Activated CD4-positive, alpha-beta T cell treated with anti-CD3 and anti-CD28 coated beads, Interleukin-10, Interleukin-2, amounts not matched to agents 100 ng/mL and 50 ng/mL, durations not matched to agents 16 hours and 8 hours (primary cell): Measurements from ENCODE around the gene LDLRAD4.

Experiments
- DNase-seq: peaks from one replicate; pipeline ENCODE4 v3.0.0-alpha.2; 2020

LDLRAD4 gene

GRCh38 chr18:13625843-13626543 lies 407.4 kb downstream of the LDLRAD4 start:
- DNase-seq, result no peak

GRCh38 chr18:13626544-13626908 lies 408.0 kb downstream of the LDLRAD4 start:
- DNase-seq, result no peak

- DNase-seq, result no peak
These were observed 409.1 kb downstream of the LDLRAD4 start for GRCh38 chr18:13627639-13628038.

- DNase-seq, result no peak
These were observed 409.7 kb downstream of the LDLRAD4 start for GRCh38 chr18:13628211-13628610.

- DNase-seq, result peak; percentile 74
These were observed 411.5 kb downstream of the LDLRAD4 start for GRCh38 chr18:13629841-13630715.

- no peak for DNase-seq
These were observed 412.2 kb downstream of the LDLRAD4 start for GRCh38 chr18:13630716-13631268.

GRCh38 chr18:13633700-13634099 lies 415.1 kb downstream of the LDLRAD4 start:
- no peak for DNase-seq

GRCh38 chr18:13635046-13635445 lies 416.5 kb downstream of the LDLRAD4 start:
- no peak for DNase-seq

GRCh38 chr18:13638719-13639595 lies 420.4 kb downstream of the LDLRAD4 start:
- DNase-seq, result no peak

GRCh38 chr18:13640266-13640860 lies 421.8 kb downstream of the LDLRAD4 start:
- no peak for DNase-seq

GRCh38 chr18:13641551-13642439 lies 423.2 kb downstream of the LDLRAD4 start:
- DNase-seq, result no peak

GRCh38 chr18:13642440-13642827 lies 423.9 kb downstream of the LDLRAD4 start:
- no peak for DNase-seq

- no peak for DNase-seq
These were observed 424.7 kb downstream of the LDLRAD4 start for GRCh38 chr18:13643261-13643751.

- DNase-seq, result no peak
These were observed 426.5 kb downstream of the LDLRAD4 start for GRCh38 chr18:13645093-13645492.

- DNase-seq, result no peak
These were observed 428.1 kb downstream of the LDLRAD4 start for GRCh38 chr18:13646633-13647032.

- DNase-seq, result no peak
These were observed 429.2 kb downstream of the LDLRAD4 start for GRCh38 chr18:13647761-13648160.

GRCh38 chr18:13649397-13650390 lies 431.1 kb downstream of the LDLRAD4 start:
- DNase-seq, result no peak

GRCh38 chr18:13653746-13654433 lies 435.3 kb downstream of the LDLRAD4 start:
- no peak for DNase-seq

- no peak for DNase-seq
These were observed 439.4 kb downstream of the LDLRAD4 start for GRCh38 chr18:13657974-13658373.
